GM18909 (cell line): Measurements from ENCODE around the gene MID1.
A peak's percentile ranks its signal among the peaks of the same experiment; 100 is the strongest.

Experiments
- ATAC-seq: cut with Tn5 transposase; IDR thresholded peaks from one replicate; pipeline ENCODE4 v1.9.1; 2021; ENCODE audit warnings: mild to moderate bottlenecking; ENCODE audit not compliant: unreplicated experiment, poor library complexity

MID1 gene, protein sequence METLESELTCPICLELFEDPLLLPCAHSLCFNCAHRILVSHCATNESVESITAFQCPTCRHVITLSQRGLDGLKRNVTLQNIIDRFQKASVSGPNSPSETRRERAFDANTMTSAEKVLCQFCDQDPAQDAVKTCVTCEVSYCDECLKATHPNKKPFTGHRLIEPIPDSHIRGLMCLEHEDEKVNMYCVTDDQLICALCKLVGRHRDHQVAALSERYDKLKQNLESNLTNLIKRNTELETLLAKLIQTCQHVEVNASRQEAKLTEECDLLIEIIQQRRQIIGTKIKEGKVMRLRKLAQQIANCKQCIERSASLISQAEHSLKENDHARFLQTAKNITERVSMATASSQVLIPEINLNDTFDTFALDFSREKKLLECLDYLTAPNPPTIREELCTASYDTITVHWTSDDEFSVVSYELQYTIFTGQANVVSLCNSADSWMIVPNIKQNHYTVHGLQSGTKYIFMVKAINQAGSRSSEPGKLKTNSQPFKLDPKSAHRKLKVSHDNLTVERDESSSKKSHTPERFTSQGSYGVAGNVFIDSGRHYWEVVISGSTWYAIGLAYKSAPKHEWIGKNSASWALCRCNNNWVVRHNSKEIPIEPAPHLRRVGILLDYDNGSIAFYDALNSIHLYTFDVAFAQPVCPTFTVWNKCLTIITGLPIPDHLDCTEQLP

DNA sequence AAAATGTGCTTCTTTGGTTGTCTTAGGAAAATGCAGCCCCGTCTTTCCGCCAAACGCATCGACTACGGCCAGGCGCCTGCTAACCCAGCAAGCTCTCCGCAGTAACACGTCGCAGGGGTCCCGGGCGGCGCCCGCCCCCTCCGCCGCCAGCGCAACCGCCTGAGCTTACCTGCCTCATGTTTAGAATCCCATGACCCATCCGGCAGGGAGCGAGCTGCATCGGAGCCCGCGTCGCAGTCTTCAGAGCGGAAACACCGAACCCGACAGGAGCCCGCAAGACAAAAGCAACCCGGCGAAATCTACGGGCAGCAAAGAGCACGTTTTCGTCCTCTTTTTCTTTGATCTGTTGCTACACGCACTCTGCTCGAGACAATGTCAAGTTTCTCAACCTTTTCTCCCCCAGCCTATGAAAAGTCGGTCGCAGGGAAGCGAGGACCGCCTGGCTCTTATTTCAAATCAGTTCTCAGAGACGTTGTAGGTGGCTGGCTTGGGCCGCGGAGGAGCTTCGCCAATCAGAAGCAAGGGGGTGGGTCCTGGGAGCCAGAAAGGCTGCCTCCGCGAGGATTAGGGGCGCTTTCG lies at the start of gene MID1:
MID1 (minus strand) TSS at position 465 of the 579 bp plus-strand sequence. CDS start 53,038 bp downstream, outside the sequence.
- peak; percentile 27 for ATAC-seq

DNA sequence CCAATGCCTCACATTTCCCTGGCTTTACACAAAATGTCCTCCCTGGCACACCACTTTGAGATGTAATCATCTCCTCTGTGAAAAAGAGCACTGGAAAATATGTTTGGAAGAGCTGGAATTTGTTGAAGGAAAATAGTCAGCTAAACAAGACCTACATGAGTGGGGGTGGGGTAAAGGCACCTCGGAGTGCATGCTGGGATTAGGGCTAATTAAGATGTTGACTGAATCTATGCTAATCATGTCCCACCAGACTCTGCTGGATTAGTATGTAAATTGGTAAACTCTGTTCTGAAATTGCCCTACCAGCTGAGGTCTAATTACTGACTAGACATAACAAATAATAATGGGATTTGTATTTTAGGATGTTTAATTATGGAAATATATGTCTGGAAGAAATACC lies 46.8 kb upstream of the MID1 start:
- no peak for ATAC-seq

DNA sequence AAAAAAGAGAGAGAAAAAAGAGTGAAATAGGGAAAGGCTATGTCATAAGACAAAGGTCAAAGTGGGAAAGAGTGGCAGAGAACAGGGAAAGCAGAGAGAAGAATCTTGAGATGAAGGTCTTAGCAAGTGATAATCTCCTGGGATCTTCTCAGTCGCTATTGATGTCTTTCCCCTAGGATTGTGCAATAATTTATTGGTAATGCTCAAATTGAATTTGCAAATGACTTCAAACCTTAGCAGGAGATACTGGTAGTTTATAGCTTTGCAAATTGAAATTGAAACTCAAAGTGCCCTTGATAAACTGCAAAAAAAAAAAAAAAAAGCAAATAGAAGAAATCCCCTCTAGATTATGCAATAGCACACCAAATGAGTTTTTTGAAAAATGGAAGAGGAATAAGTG lies 45.7 kb upstream of the MID1 start:
- ATAC-seq, result no peak

DNA sequence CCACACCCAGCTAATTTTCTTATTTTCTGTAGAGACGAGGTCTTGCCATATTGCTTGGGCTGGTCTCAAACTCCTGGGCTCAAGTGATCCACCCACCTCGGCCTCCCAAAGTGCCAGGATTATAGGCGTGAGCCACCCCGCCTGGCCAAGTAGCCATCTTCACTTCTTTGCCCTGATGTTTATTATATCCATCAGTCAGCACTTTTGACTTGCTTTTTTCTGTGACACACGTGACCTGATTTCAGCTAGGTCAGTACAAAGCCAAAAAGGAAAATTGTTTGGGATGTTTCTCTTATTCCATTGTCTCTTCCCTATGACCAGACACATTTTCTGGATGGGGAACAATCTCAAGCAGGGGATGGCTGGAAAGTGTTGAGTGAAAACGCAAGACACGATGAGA lies 45.3 kb upstream of the MID1 start:
- no peak for ATAC-seq

DNA sequence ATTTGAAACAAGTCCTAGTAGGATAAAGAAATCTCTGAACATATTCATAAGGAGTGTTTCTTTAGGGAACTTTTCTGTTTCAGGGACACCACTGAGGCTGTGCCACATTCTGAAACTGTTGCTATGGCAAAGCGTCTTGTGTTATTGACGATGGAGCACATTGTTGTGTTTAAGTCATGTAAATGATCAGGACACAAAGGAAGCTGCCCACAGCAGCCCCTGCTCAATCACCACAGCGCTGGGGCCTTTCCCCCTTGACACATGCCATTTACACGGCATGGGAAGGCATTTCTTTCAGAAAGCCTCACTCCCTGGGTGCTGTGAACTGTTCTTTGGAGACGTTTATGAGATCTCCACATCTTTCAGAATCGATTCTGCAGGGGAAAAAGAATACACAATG lies 39.8 kb upstream of the MID1 start:
- no peak for ATAC-seq

DNA sequence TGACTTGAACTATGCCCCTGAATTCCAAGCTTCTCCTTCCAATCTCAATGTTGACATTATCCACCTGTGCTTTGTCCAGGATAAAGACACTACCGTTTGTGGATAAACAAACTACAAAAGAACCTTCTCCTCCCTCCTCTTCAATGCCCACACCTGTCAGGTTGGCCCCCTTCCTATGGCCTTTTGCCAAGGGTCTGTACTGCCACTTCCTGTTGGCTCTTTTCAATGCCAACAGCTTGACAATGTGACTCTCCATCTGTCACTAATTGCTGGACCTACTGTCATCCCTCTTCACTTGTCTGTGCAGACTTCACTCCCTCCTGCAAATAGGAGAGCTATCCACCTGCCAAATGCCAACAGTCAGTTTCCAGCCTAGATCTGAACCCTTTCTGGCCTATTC lies 35.8 kb upstream of the MID1 start:
- ATAC-seq, result no peak

DNA sequence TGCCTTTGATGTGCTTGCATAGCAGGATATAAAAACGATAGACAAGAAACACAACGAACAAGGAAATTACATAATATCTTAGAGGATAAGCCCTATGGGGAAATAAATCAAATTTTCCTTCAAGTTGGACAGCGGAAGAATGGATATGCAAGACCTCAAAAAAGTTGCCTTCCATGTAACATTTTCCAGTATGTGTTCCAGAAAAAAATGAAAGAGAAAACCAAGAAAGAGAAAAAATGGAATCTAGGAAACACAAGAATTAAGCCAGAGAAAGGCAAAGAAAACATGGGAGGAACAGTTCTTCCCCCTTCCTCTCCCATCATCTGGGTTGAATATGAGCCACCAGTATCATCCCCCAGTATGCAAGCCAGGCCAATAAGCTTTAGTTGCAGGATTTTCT lies 34.6 kb upstream of the MID1 start:
- no peak for ATAC-seq

DNA sequence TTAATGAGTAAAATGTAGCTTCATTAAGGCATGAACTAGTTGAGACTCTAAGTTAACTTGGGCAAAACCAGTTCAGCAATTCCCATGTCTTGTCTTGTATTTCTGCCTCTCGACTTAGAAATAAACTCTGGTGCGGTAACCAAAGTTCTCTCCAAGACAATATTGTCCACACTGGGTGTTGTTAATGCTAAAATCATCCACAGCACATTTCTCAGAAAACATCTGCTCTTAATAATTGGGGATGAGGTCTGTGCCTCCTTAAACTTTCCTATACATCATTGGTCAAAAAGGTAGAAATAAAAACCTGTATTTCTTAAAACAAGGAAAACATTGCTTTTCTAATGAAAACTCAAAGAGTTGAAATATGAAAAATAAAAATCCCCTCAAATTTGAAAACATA lies 32.9 kb upstream of the MID1 start:
- no peak for ATAC-seq

DNA sequence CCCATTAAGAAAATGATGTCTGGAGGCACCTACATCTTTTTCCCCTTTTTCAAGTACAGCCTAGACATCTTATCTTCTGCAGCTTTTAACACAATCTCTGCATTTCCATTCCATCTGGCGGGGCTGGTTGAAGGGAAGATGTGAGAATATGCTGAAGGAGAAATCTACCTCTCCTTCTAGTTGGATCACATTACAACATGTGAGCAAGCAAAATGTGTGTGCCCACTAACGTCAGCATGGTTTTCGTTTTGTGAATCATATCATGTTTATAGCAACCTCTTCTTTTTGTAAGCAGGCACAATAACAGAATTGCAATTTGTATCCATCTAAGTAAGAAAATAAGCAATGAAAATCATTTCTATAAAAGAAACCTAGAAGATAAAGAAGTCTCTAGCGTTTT lies 28.9 kb upstream of the MID1 start:
- no peak for ATAC-seq

DNA sequence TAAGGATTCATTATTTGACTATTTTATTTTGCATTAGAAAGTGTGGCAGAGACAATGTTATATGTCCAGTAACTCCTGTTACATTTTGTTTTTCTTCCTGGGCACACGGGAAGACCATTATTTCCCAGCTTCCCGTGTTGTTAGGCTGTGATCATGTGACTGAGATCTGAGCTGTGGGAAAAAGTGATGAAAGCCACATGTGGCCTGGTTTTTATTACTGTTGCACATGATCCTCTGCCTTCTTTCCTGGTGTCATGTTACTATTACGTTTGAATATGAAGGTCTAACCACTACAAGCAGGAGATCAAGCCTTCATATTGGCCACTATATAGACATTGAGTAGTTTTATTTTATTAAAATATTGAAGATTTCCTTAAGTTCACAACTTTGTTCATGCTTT lies 28.2 kb upstream of the MID1 start:
- ATAC-seq, result no peak

DNA sequence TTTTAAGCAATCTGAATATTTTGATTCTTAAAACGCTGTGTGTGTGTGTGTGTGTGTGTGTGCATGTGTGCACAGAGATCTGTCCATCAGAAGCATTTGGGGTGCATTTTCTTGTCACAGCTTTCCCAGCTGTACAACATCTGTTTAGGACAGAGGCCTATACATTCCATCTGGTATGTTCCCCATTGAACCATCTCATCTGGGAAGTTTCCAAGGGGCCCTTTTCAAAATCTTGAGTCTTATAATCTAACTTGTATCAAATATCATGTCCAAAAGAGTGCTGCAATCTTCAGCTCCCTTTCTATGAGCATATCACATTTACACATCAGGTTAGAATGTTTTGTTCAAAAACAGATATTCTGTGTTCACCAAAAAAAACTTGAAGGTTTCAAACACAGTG lies 16.5 kb upstream of the MID1 start:
- ATAC-seq, result no peak

DNA sequence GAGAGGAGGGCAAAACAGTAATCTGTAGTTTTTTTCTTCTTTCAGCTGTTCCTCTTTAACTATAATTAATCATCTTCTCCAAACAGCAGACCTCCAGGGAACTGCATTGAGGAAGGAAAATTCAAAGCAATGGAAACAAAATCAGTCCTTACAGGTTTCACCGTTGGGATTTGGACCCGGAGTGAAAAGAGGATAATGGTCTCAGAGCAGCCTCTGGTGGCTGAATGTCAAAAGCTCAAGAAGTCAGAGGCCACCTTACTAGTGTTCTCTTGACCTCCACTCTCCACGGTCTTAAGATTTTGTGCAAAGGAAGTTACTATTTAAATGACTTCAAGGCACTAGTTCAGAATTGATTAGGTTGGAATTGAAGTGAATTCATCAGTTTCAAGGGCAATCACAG lies 16.0 kb upstream of the MID1 start:
- no peak for ATAC-seq

DNA sequence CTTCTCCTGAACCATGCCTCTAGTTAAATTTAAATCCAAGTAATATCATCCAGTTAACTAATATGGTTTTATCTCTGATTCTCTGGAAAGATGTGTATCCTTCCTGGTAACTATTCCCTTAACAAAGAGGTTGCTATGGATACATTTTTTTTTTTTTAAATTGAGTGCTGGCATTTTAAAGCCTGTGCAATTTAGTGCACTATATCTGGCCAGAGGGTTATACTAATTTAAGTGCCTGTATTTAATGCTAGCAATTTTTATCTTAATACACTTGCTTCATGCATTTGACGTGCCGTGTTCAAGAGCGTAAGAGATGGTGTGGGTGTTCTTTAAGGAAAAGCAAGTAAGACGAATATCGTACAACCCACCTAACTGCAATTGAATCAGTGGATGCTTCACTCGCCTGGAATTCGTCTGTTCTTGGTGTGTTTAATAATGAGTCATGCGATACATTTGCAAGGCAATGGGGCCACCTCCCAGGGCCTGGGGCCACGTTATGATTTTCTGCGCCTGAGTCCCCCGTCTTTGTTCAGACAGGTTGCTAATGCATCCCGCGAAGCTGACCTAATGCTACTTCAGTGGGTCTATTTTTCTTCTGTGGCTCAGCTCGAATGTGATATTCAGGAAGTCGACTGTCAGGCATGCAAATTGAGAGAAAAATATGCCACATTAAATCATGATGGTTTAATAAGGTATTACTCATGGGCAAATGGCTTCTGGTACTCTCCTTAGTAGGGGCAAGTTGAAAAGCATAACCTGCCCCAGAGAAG lies 14.2 kb upstream of the MID1 start:
- no peak for ATAC-seq

DNA sequence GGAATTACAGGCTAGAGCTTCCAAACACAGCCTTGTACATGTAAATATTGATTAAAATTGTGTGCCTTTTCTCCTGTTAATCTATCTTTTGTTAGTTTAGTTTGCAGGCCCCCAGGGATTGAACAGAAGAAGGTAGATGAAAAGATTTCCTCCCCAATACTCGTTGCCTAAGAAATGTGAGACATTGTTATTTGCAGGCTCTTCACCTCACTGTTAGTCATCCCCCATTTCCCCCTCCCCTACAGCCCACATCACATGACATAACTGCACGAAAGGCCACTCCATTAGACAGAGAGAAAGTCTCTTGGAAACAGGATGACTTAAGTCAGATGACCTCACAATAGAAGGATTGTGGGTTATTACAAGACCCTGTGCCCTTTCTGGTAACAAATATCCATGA lies 13.3 kb upstream of the MID1 start:
- no peak for ATAC-seq

DNA sequence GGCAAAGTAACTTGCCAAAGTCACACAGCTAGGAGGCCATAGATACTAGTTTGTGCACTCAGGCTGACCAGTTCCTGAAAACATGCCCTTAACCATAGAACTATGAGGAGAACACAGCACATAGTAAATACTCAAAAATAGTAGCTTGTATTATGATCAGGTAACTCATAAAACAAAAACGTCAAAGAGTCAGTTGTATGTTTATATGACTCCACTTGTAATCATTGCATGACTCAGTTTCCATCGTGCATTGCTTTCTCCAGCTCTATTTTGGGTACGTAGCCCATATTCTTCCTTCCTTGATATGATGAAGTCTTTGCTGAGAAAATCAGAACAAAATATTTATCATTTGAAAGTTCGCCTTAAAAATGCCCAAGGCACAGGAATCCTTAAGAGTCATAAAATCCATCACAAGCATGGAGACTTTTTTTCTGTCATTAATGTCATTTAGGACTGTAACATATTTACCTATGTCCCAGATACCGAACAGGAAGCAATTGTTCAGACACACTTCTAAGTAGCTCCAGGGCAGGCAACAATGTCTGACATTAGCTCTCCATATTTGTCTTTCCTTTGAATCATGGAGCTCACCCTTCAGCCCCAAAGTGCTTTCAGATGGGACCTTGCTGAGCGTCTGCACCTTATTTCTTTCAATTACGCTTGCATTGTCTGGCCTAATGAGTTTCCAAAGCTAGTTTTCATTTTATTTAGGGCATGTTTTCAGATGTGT lies 11.2 kb upstream of the MID1 start:
- no peak for ATAC-seq

DNA sequence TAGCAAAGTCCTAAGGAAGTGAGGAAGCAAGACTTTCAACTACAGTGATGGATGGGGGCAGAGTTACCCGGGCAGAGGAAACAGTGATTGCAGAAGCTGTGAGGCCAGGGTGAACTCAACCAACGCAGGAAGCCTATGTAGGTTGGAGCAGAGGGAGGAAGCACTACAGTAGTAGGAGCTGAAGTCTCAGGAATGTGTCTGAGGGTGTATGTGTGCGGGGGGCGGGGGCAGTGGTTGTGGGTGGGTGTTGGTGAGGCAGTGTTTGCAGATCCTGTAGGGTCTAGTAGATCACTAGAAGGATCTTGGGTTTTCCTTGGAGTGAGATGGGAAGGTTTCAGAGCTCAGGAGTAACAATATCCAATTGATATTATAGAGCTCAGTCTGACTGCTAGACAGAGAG lies 9.9 kb upstream of the MID1 start:
- no peak for ATAC-seq

DNA sequence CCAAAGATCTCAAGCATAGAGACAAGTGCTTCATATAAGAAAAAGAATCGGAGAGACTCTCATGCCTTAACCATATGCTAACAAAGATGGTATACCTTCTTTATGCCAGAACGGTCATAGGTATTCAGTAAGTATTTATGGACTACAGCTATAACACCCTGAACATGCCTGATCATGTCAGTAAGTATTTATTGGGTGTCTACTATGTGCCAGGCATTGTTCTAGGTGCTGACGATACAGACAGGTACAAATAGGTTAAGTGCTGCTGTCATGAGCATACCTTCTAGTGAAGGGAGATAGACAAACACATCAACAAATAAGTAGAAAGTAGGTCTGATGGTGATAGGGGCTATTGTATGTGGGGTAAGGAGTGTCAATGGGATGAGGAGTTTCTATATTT lies 9.5 kb upstream of the MID1 start:
- ATAC-seq, result no peak

DNA sequence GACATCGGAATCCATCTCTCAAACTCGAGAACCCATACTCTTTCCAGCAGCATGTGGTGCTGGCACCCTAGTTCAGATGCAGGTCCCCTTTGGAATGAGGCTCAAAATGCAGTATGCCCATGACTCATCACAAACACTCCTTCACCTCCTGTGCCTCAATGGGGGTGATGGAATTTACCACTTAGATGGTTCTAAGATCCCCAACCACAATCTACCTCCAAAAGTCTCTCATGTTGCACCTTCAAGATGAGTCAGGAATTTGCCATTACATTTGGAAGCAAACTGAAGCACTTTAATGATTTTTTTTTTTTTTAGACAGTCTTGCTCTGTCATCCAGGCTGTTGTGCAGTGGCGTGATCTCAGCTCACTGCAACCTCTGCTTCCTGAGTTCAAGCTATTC lies 8.5 kb upstream of the MID1 start:
- ATAC-seq, result no peak

DNA sequence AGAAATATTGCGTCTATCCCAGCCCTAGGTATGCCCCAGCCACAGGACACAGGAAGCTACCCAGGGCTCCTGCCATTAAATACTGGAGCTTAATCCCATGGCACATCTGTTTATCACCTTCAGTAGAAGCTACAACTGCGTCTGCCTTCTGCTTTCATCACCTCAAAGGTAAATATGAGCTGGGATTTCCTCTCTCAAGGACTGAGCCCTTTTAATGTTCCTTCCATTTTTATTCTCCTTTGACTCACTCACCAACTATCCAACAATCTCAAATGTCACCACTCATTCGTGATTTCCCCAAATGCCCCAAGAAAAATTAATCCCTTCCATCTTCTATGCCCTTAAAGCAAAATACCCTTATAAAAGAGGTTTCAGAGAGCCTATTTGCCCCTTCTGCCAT lies 1.8 kb upstream of the MID1 start:
- no peak for ATAC-seq

DNA sequence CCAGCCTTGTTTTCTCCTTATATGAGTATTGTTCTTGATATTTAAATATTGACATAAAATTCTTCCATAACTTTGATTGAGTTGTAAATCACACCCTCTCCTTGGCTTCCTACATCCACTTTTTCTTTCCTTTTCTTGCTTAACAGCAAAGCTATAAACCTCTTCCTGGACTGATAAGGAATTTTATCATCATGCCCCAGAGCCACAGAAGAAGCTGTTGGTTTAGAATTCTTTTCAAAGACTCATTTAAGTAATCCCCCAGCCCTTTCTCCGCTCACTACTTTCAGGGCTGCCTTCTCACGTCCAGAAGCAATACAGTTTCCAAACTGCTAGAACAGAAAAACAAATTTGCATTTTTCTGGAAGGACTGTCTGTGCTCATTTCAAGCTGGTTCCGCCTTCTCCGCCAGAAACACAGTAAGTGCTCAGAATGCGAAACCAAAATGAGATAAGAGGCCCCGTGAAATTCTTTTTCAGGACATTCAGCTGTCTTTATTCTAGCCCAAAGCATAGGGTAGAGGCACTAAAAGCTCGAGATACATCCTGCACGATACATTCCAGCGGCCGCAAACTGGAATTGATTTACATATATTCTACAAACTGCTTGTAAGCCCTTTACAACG lies 849 bp downstream of the MID1 start:
- ATAC-seq, result peak; percentile 39
